Stomach (tissue), 9 donors: Measurements from ENCODE around the gene CEACAM16. TPM values are rescaled to one million over a fixed set of nuclear protein-coding genes. Genes with fewer than 3 reads are reported as not detected.

Experiments
- DNase-seq, 2 donors: peaks; one replicate each; pipeline versions ENCODE4 v3.0.0 to v3.0.0-alpha.2; 2013 to 2019
- H3K27ac ChIP-seq, 5 donors: fragments of 200-600 bp in 4 of 5; sonication (generic) in 4 of 5; one replicate each; pipeline ENCODE4 v1.5.1; 2013 to 2019; ENCODE audit warnings: mild to moderate bottlenecking in 1 of 5, moderate library complexity in 1 of 5
- H3K27me3 ChIP-seq, 3 donors: fragments of 200-600 bp; sonication (generic); one replicate each; pipeline ENCODE4 v1.5.1; 2017 to 2019; ENCODE audit warnings: mixed run types in 1 of 3
- H3K36me3 ChIP-seq, 4 donors: fragments of 200-600 bp; sonication (generic); 1 replicate in 3 of 4; 2 replicates in 1 of 4; pipeline ENCODE4 v1.5.1; 2016 to 2019
- H3K4me1 ChIP-seq, 4 donors: fragments of 200-600 bp; sonication (generic); one replicate each; pipeline ENCODE4 v1.5.1; 2016 to 2019
- H3K4me3 ChIP-seq, 4 donors: fragments of 200-600 bp; sonication (generic) in 3 of 4; one replicate each; pipeline ENCODE4 v1.5.1; 2016 to 2019; ENCODE audit warnings: mild to moderate bottlenecking in 1 of 4
- H3K9me3 ChIP-seq, 4 donors: fragments of 200-600 bp; sonication (generic); one replicate each; pipeline ENCODE4 v1.5.1; 2016 to 2019
- EP300 ChIP-seq: sonication (generic); formaldehyde crosslinking; IDR thresholded peaks from one replicate; pipeline ENCODE4 v1.6.1; 2017; ENCODE audit warnings: antibody characterized with exemption
- POLR2A ChIP-seq, 4 donors: fragments of 450-650 bp; IDR thresholded peaks; one replicate each; pipeline ENCODE4 v1.6.1; 2016; ENCODE audit warnings: antibody characterized with exemption in 4 of 4, control low read depth in 2 of 4, mild to moderate bottlenecking in 1 of 4, moderate library complexity in 1 of 4
- POLR2AphosphoS5 ChIP-seq, 3 donors: sonication (generic); formaldehyde crosslinking; IDR thresholded peaks; one replicate each; pipeline ENCODE4 v1.6.1; 2016; ENCODE audit warnings: antibody characterized with exemption in 3 of 3
- WGBS, 5 donors: extraction: QIAGEN DNeasy Blood & Tissue Kit in 3 of 5; methylation state at CpG; one replicate each; pipeline versions ENCODE4 v1.1.5 to v1.1.7; 2013 to 2018; 5-methylcytosine and 5-hydroxymethylcytosine counted together
- intact Hi-C: fragments of 100-400 bp; cut with DNase I; formaldehyde crosslinking; loops from one replicate; pipeline ENCODE4 v1.15.1; 2023; ENCODE audit warnings: low total_unique reads
- polyA plus RNA-seq, 3 donors: library from polyadenylated mRNA; stranded (reverse); fragments of 200-250 nt; gene quantifications; one replicate each; pipeline ENCODE4 v1.2.3, GENCODE V29; 2013
- total RNA-seq, 5 donors: library from RNA; depleted of rRNA; stranded (reverse); fragments of >200 nt; gene quantifications; one replicate each; pipeline versions ENCODE4 v1.1.0 to v1.2.3, GENCODE V29; 2014 to 2016
- TF ChIP-seq, protein P1 (sequence below), 7 experiments: fragments of 450-650 bp in 4 of 7; fragments of 200-600 bp in 3 of 7; sonication (generic) in 3 of 7; IDR thresholded peaks; one replicate each; pipeline ENCODE4 v1.5.1; 2016 to 2019; ENCODE audit warnings: antibody characterized with exemption in 7 of 7, control low read depth in 2 of 7, mild to moderate bottlenecking in 1 of 7
- donor health status: healthy with polysubstance abuse.
- donor health status: Bipolar disorder and iron deficiency.
- donor health status: healthy.

CEACAM16 gene
- total and polyA plus RNA-seq, 8 donors, result not detected

DNA sequence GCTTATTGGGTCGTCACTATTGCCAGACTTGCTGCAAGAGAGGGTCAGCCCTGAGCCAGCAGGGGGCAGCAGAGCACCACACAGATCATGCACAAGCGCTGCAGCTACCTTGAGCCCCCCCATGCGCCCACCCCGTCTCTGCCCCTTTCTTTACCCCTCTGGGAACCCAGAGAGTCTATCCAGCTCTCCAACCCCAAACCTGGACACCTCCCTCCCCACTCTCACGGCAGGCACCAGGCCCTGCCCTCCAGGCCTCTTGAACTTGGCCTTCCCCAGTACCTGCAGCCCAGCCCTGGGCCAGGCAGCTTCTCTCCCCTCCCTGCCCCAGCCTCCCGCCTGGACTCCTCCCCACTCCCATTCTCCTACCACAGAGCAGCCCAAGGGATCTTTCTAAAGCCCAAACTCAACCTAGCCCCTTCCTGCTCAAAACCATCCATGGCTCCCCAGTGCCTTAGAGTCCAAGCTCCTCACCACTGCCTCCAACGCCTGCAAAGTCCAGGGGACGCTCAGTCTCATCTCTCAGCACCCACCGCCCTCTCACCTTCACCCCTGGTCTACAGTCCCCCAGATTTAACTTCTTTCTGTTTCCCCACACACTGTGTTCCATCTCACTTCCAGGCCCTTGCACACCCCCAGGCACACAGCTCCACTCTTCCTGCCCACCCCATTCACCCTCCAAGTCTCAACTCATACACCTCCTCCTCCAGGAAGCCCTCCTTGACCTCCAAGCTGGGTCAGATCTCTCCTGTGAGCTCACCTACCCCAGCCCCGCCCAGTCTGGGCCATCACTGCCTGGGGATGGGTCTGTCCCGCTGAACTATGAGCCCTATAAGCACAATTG lies 9.4 kb upstream of the CEACAM16 start:
- no peak overlapping the region for H3K4me3 ChIP-seq
- no peaks in the 10 kb centered on the region for H3K36me3 ChIP-seq
- peak overlapping the region in 3 of 5 donors; percentile 20 to 42 (median 21) for H3K27ac ChIP-seq
- WGBS, 5 donors, result 40 to 50% (median 42%) methylated on average over 9 to 11 of the region's 11 CpGs
- no peaks in the 10 kb centered on the region for H3K9me3 ChIP-seq
- H3K27me3 ChIP-seq, result no peaks in the 10 kb centered on the region
- TF ChIP-seq EP300 (no peak), POLR2AphosphoS5 (IDR thresholded peaks at IDR 0.05) (peak in 1 of 3 donors; percentile 27), POLR2A (IDR thresholded peaks at IDR 0.05) (no peak)
- TF ChIP-seq, protein P1, sequence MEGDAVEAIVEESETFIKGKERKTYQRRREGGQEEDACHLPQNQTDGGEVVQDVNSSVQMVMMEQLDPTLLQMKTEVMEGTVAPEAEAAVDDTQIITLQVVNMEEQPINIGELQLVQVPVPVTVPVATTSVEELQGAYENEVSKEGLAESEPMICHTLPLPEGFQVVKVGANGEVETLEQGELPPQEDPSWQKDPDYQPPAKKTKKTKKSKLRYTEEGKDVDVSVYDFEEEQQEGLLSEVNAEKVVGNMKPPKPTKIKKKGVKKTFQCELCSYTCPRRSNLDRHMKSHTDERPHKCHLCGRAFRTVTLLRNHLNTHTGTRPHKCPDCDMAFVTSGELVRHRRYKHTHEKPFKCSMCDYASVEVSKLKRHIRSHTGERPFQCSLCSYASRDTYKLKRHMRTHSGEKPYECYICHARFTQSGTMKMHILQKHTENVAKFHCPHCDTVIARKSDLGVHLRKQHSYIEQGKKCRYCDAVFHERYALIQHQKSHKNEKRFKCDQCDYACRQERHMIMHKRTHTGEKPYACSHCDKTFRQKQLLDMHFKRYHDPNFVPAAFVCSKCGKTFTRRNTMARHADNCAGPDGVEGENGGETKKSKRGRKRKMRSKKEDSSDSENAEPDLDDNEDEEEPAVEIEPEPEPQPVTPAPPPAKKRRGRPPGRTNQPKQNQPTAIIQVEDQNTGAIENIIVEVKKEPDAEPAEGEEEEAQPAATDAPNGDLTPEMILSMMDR (IDR thresholded peaks at IDR 0.05), result peak in 5 of 7 experiments; percentile 84 to 94 (median 89)
- peak; percentile 76 to 92 for DNase-seq
- peaks cover 16 to 58% (median 35%) of the 10 kb centered on the region in 4 donors for H3K4me1 ChIP-seq
- intact Hi-C loops, result no loop called here

DNA sequence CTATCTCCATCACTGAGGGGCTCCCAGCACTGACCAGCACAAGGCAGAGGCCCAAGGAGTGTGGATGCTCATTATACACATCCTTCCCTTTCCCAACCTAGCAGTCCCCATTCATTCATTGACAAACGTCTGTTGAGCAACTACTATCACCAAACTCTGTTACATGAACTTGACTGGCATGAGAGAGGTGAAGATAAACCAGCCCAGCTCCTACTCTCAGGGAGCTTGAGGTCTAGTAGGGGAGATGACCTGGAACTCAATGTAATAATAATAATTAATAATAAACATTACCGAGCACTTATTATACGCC lies 8.9 kb upstream of the CEACAM16 start:
- 82 to 91% (median 87%) methylated on average over 3 of the region's 3 CpGs for WGBS, 5 donors
- Histone ChIP-seq H3K4me1 (peaks cover 18 to 58% (median 35%) of the 10 kb centered on the region in 4 donors), H3K36me3 (no peaks in the 10 kb centered on the region), H3K27me3 (no peaks in the 10 kb centered on the region), H3K27ac (peak overlapping the region in 1 of 5 donors; percentile 42), H3K4me3 (no peak overlapping the region), H3K9me3 (no peaks in the 10 kb centered on the region)
- DNase-seq, result no peak
- TF ChIP-seq POLR2A (IDR thresholded peaks at IDR 0.05) (no peak), POLR2AphosphoS5 (IDR thresholded peaks at IDR 0.05) (no peak), EP300 (no peak)
- TF ChIP-seq, protein P1 (IDR thresholded peaks at IDR 0.05), result no peak
- intact Hi-C loops, result no loop called here

DNA sequence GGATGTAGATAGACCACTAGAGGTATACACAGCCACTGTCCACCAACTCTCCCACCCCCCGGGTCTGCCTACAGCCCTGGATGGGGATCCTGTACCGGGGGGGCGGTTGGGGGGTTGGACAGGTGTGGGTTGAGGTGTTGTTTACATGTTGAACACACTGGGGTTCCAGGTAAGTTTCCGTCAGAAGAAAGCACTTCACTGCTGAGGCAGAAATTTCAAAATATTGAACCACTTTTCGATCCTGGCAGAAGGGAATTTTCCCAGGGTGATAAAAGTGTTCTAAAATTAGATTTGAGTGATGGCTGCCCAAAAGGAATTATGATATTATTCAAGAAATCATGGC lies 6.6 kb upstream of the CEACAM16 start:
- Histone ChIP-seq H3K4me3 (no peak overlapping the region), H3K27me3 (peaks cover 0 to 2% (median 0%) of the 10 kb centered on the region in 3 donors), H3K4me1 (peaks cover 20 to 52% (median 40%) of the 10 kb centered on the region in 4 donors), H3K9me3 (no peaks in the 10 kb centered on the region), H3K36me3 (no peaks in the 10 kb centered on the region), H3K27ac (peak overlapping the region; percentile 75 to 87 (median 80))
- TF ChIP-seq, protein P1 (IDR thresholded peaks at IDR 0.05), result no peak
- no peak for TF ChIP-seq POLR2AphosphoS5 (IDR thresholded peaks at IDR 0.05)
- no peak for TF ChIP-seq EP300
- TF ChIP-seq POLR2A (IDR thresholded peaks at IDR 0.05), result no peak
- intact Hi-C loops, result no loop called here
- DNase-seq, result no peak
- WGBS, 5 donors, result 15 to 31% (median 26%) methylated on average over 5 of the region's 5 CpGs

DNA sequence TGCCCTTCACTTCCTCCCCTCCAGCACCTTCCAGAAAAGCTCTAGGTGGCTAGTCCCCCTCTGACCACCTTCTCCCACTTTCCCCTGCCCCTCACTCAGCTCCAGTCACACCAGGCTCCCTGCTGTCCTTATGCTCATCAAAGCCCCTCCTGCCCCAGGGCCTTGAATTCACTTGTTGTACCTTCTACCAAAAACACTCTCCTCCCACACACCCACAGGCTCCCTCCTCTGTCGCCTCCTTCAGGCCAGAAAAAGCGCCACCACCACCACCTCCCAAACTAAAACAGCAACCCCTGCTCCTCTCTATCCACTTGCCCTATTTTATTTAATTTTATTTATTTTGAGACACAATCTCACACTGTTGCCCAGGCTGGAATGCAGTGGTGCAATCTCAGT lies 4.8 kb upstream of the CEACAM16 start:
- H3K27ac ChIP-seq, result peak overlapping the region; percentile 60 to 85 (median 82)
- DNase-seq, result no peak

More for the DNA sequence above, 4.8 kb upstream of the CEACAM16 start:
- 69 to 81% (median 77%) methylated on average over 2 of the region's 2 CpGs for WGBS, 5 donors
- H3K36me3 ChIP-seq, result no peaks in the 10 kb centered on the region
- H3K27me3 ChIP-seq, result peaks cover 0 to 19% (median 0%) of the 10 kb centered on the region in 3 donors
- intact Hi-C loops, result no loop called here
- peaks cover 18 to 48% (median 37%) of the 10 kb centered on the region in 4 donors for H3K4me1 ChIP-seq
- H3K9me3 ChIP-seq, result no peaks in the 10 kb centered on the region
- H3K4me3 ChIP-seq, result no peak overlapping the region
- no peak for TF ChIP-seq EP300
